HL-60 (cell line): ENCODE data around the gene MLLT6.

ENCODE experiments used
- GABPA ChIP-seq: IDR thresholded peaks from 2 replicates; pipeline ENCODE4 v1.6.1; 2012; ENCODE audit warnings: low read depth
- POLR2AphosphoS5 ChIP-seq: IDR thresholded peaks from 2 replicates; pipeline ENCODE4 v1.6.1; 2012; ENCODE audit warnings: low read depth
- REST ChIP-seq: IDR thresholded peaks from 2 replicates; pipeline ENCODE4 v1.6.1; 2012; ENCODE audit warnings: low read depth; ENCODE audit not compliant: insufficient replicate concordance
- TF ChIP-seq, protein P1 (sequence below): IDR thresholded peaks from one replicate; pipeline ENCODE4 v1.5.1; 2011; ENCODE audit warnings: low read length, control low read depth, inconsistent platforms; ENCODE audit not compliant: insufficient read depth

- TF ChIP-seq, protein P1, sequence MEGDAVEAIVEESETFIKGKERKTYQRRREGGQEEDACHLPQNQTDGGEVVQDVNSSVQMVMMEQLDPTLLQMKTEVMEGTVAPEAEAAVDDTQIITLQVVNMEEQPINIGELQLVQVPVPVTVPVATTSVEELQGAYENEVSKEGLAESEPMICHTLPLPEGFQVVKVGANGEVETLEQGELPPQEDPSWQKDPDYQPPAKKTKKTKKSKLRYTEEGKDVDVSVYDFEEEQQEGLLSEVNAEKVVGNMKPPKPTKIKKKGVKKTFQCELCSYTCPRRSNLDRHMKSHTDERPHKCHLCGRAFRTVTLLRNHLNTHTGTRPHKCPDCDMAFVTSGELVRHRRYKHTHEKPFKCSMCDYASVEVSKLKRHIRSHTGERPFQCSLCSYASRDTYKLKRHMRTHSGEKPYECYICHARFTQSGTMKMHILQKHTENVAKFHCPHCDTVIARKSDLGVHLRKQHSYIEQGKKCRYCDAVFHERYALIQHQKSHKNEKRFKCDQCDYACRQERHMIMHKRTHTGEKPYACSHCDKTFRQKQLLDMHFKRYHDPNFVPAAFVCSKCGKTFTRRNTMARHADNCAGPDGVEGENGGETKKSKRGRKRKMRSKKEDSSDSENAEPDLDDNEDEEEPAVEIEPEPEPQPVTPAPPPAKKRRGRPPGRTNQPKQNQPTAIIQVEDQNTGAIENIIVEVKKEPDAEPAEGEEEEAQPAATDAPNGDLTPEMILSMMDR = no peak
- TF ChIP-seq POLR2AphosphoS5 (no peak), REST (no peak), GABPA (no peak)
Measured at GRCh38 chr17:38746004-38746848, 41.2 kb downstream of the MLLT6 start.
